AML-193 (cell line): Measurements from ENCODE around the gene TMEM175.
"Not testable (repeated sequence)": the region's sequence is repeated elsewhere in the genome, so short reads cannot be mapped to it uniquely, and the experiment has no call there.

Source experiments
- DNase-seq, 2 experiments: peaks; one replicate each; lab custom pipeline; 2025; lab: John Stamatoyannopoulos, UW

Gene TMEM175

GRCh38 chr4:989722-990471 is 57.6 kb downstream of the TMEM175 start:
- no peak for DNase-seq

GRCh38 chr4:990746-991367 is 58.6 kb downstream of the TMEM175 start:
- no peak for DNase-seq

- DNase-seq, result no peak
Measured at GRCh38 chr4:991451-992296, 59.4 kb downstream of the TMEM175 start.

- DNase-seq, result no peak
Measured at GRCh38 chr4:992297-993110, 60.2 kb downstream of the TMEM175 start.

- no peak for DNase-seq
Measured at GRCh38 chr4:993111-994029, 61.1 kb downstream of the TMEM175 start, which contains the start of gene SLC26A1. TSS of gene SLC26A1 (minus strand) at chr4:993404. CDS start at chr4:991703, 1,701 bp downstream.

GRCh38 chr4:995311-996026 is 63.2 kb downstream of the TMEM175 start:
- DNase-seq, result no peak

- no peak for DNase-seq
Measured at GRCh38 chr4:996030-996996, 64.1 kb downstream of the TMEM175 start.

- DNase-seq, result no peak
Measured at GRCh38 chr4:996997-997374, 64.7 kb downstream of the TMEM175 start.

GRCh38 chr4:997375-998071 is 65.3 kb downstream of the TMEM175 start:
- DNase-seq, result no peak

GRCh38 chr4:998096-998691 is 65.9 kb downstream of the TMEM175 start:
- DNase-seq, result no peak

- DNase-seq, result not testable (repeated sequence)
Measured at GRCh38 chr4:999240-999863, 67.1 kb downstream of the TMEM175 start.

- no peak for DNase-seq
Measured at GRCh38 chr4:999882-1000425, 67.7 kb downstream of the TMEM175 start.

GRCh38 chr4:1000686-1001260 is 68.5 kb downstream of the TMEM175 start:
- DNase-seq, result no peak

GRCh38 chr4:1001561-1002130 is 69.4 kb downstream of the TMEM175 start:
- no peak for DNase-seq

GRCh38 chr4:1002131-1002630 is 69.9 kb downstream of the TMEM175 start:
- no peak for DNase-seq

GRCh38 chr4:1002631-1003251 is 70.5 kb downstream of the TMEM175 start:
- DNase-seq, result no peak
